ENCODE measurements around the gene SLC6A19.

SLC6A19 gene

GRCh38 chr5:1209489-1209852 is 8.1 kb downstream of the SLC6A19 start:
- TF ChIP-seq CTCF (IDR thresholded peaks at IDR 0.05; ENCODE audit: low read depth, low read length), result no peak
- peak overlapping the region; percentile 50 for H3K27ac ChIP-seq
- DNase-seq, result no peak
- no peaks in the 10 kb centered on the region for H3K36me3 ChIP-seq
- no peaks in the 10 kb centered on the region for H3K27me3 ChIP-seq (ENCODE audit: insufficient read depth, low read depth, severe bottlenecking)
- H3K4me3 ChIP-seq (ENCODE audit: low read depth, low read length), result no peak overlapping the region
- no peaks in the 10 kb centered on the region for H3K9me3 ChIP-seq (ENCODE audit: severe bottlenecking)

- H3K9me3 ChIP-seq (ENCODE audit: severe bottlenecking), result no peaks in the 10 kb centered on the region
- TF ChIP-seq CTCF (IDR thresholded peaks at IDR 0.05; ENCODE audit: low read depth, low read length), result no peak
- H3K27ac ChIP-seq, result no peak overlapping the region
- DNase-seq, result no peak
- H3K36me3 ChIP-seq, result no peaks in the 10 kb centered on the region
- H3K4me3 ChIP-seq (ENCODE audit: low read depth, low read length), result no peak overlapping the region
- no peaks in the 10 kb centered on the region for H3K27me3 ChIP-seq (ENCODE audit: insufficient read depth, low read depth, severe bottlenecking)
These were observed 8.7 kb downstream of the SLC6A19 start for GRCh38 chr5:1209896-1210776.

GRCh38 chr5:1210832-1211251 is 9.4 kb downstream of the SLC6A19 start:
- Histone ChIP-seq H3K9me3 (ENCODE audit: severe bottlenecking) (peaks cover 4% of the 10 kb centered on the region), H3K27me3 (ENCODE audit: insufficient read depth, low read depth, severe bottlenecking) (no peaks in the 10 kb centered on the region), H3K27ac (no peak overlapping the region), H3K36me3 (no peaks in the 10 kb centered on the region), H3K4me3 (ENCODE audit: low read depth, low read length) (no peak overlapping the region)
- TF ChIP-seq CTCF (IDR thresholded peaks at IDR 0.05; ENCODE audit: low read depth, low read length), result no peak
- no peak for DNase-seq

- Histone ChIP-seq H3K36me3 (no peaks in the 10 kb centered on the region), H3K4me3 (ENCODE audit: low read depth, low read length) (no peak overlapping the region), H3K27me3 (ENCODE audit: insufficient read depth, low read depth, severe bottlenecking) (no peaks in the 10 kb centered on the region), H3K27ac (no peak overlapping the region), H3K9me3 (ENCODE audit: severe bottlenecking) (peaks cover 7% of the 10 kb centered on the region)
- no peak for TF ChIP-seq CTCF (IDR thresholded peaks at IDR 0.05; ENCODE audit: low read depth, low read length)
- DNase-seq, result no peak
These were observed 10.3 kb downstream of the SLC6A19 start for GRCh38 chr5:1211701-1212100.

DNA sequence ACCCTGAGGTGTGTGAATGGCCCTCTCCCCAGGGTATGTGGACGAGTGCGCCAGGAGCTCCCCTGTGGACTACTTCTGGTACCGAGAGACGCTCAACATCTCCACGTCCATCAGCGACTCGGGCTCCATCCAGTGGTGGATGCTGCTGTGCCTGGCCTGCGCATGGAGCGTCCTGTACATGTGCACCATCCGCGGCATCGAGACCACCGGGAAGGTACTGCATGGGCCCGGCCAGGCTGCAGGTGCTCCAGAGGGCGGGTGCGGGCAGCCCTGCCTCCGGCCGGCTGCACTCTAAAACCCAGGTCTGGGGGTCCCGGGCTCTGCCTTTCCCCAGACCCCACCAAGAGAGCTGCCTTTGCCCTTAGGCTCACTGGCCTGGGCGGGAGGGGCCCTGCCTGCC is 10.9 kb downstream of the SLC6A19 start:
- no peaks in the 10 kb centered on the region for H3K36me3 ChIP-seq
- no peak for TF ChIP-seq CTCF (IDR thresholded peaks at IDR 0.05; ENCODE audit: low read depth, low read length)
- no peak for DNase-seq
- H3K27me3 ChIP-seq (ENCODE audit: insufficient read depth, low read depth, severe bottlenecking), result no peaks in the 10 kb centered on the region
- peaks cover 7% of the 10 kb centered on the region for H3K9me3 ChIP-seq (ENCODE audit: severe bottlenecking)
- no peak overlapping the region for H3K4me3 ChIP-seq (ENCODE audit: low read depth, low read length)
- no peak overlapping the region for H3K27ac ChIP-seq

DNA sequence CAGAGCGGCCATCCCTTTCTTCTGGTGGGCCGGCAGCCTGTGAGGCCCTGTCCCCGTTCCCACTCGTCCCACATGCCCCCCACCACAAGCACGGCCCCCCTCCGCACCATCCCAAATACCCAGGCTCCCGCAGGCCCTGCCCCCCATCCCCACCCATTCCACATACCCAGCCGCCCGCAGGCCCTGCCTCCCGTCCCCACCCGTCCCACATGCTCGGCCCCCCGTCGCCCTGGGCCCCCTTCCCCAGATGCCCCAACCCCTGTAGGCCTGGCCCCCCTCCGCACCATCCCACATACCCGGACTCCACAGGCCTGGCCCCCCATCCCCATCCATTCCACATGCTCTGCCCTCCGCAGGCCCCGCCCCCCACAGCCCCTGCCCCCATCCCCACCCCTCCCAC is 11.5 kb downstream of the SLC6A19 start:
- no peak overlapping the region for H3K27ac ChIP-seq
- H3K4me3 ChIP-seq (ENCODE audit: low read depth, low read length), result no peak overlapping the region
- peaks cover 7% of the 10 kb centered on the region for H3K9me3 ChIP-seq (ENCODE audit: severe bottlenecking)
- no peak for DNase-seq
- no peaks in the 10 kb centered on the region for H3K27me3 ChIP-seq (ENCODE audit: insufficient read depth, low read depth, severe bottlenecking)
- H3K36me3 ChIP-seq, result no peaks in the 10 kb centered on the region
- TF ChIP-seq CTCF (IDR thresholded peaks at IDR 0.05; ENCODE audit: low read depth, low read length), result no peak

Measured in WERI-Rb-1 (cell line).